ENCODE results near the gene ALPK1.
"Not testable (repeated sequence)": the region's sequence is repeated elsewhere in the genome, so short reads cannot be mapped to it uniquely, and the experiment has no call there.

The ALPK1 gene

GRCh38 chr4:112279025-112279881 lies 17.9 kb upstream of the ALPK1 start:
- Histone ChIP-seq H3K4me3 (ENCODE audit: low read depth, low read length) (no peak overlapping the region), H2AFZ (no peak overlapping the region), H3K79me2 (no peaks in the 10 kb centered on the region), H3K27me3 (ENCODE audit: control insufficient read depth, insufficient read depth, low read length) (no peaks in the 10 kb centered on the region), H3K4me1 (no peaks in the 10 kb centered on the region), H3K9me3 (ENCODE audit: control insufficient read depth, low read length) (no peaks in the 10 kb centered on the region), H3K36me3 (ENCODE audit: control insufficient read depth, insufficient read depth, low read length) (no peaks in the 10 kb centered on the region), H3K4me2 (ENCODE audit: low read length) (no peak overlapping the region), H3K9ac (no peak overlapping the region), H3K27ac (no peak overlapping the region)
- TF ChIP-seq, protein P1, sequence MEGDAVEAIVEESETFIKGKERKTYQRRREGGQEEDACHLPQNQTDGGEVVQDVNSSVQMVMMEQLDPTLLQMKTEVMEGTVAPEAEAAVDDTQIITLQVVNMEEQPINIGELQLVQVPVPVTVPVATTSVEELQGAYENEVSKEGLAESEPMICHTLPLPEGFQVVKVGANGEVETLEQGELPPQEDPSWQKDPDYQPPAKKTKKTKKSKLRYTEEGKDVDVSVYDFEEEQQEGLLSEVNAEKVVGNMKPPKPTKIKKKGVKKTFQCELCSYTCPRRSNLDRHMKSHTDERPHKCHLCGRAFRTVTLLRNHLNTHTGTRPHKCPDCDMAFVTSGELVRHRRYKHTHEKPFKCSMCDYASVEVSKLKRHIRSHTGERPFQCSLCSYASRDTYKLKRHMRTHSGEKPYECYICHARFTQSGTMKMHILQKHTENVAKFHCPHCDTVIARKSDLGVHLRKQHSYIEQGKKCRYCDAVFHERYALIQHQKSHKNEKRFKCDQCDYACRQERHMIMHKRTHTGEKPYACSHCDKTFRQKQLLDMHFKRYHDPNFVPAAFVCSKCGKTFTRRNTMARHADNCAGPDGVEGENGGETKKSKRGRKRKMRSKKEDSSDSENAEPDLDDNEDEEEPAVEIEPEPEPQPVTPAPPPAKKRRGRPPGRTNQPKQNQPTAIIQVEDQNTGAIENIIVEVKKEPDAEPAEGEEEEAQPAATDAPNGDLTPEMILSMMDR (IDR thresholded peaks at IDR 0.05) = no peak

GRCh38 chr4:112279882-112280315 lies 17.3 kb upstream of the ALPK1 start:
- Histone ChIP-seq H3K36me3 (ENCODE audit: control insufficient read depth, insufficient read depth, low read length) (no peaks in the 10 kb centered on the region), H3K4me3 (ENCODE audit: low read depth, low read length) (no peak overlapping the region), H3K27me3 (ENCODE audit: control insufficient read depth, insufficient read depth, low read length) (no peaks in the 10 kb centered on the region), H3K79me2 (no peaks in the 10 kb centered on the region), H3K9ac (no peak overlapping the region), H2AFZ (no peak overlapping the region), H3K4me1 (no peaks in the 10 kb centered on the region), H3K9me3 (ENCODE audit: control insufficient read depth, low read length) (no peaks in the 10 kb centered on the region), H3K4me2 (ENCODE audit: low read length) (no peak overlapping the region), H3K27ac (no peak overlapping the region)
- TF ChIP-seq, protein P1 (IDR thresholded peaks at IDR 0.05) = no peak

GRCh38 chr4:112280386-112281056 lies 16.6 kb upstream of the ALPK1 start:
- no peaks in the 10 kb centered on the region for H3K27me3 ChIP-seq (ENCODE audit: control insufficient read depth, insufficient read depth, low read length)
- no peaks in the 10 kb centered on the region for H3K9me3 ChIP-seq (ENCODE audit: control insufficient read depth, low read length)
- TF ChIP-seq, protein P1 (IDR thresholded peaks at IDR 0.05) = no peak
- no peaks in the 10 kb centered on the region for H3K4me1 ChIP-seq
- no peak overlapping the region for H3K4me3 ChIP-seq (ENCODE audit: low read depth, low read length)
- no peaks in the 10 kb centered on the region for H3K79me2 ChIP-seq
- H2AFZ ChIP-seq = no peak overlapping the region
- no peak overlapping the region for H3K27ac ChIP-seq
- no peak overlapping the region for H3K9ac ChIP-seq
- H3K4me2 ChIP-seq (ENCODE audit: low read length) = no peak overlapping the region
- no peaks in the 10 kb centered on the region for H3K36me3 ChIP-seq (ENCODE audit: control insufficient read depth, insufficient read depth, low read length)

- H3K79me2 ChIP-seq; H3K36me3 ChIP-seq (ENCODE audit: control insufficient read depth, insufficient read depth, low read length); H2AFZ ChIP-seq; H3K4me1 ChIP-seq; H3K9ac ChIP-seq; H3K27ac ChIP-seq; H3K27me3 ChIP-seq (ENCODE audit: control insufficient read depth, insufficient read depth, low read length); H3K9me3 ChIP-seq (ENCODE audit: control insufficient read depth, low read length); H3K4me2 ChIP-seq (ENCODE audit: low read length); H3K4me3 ChIP-seq (ENCODE audit: low read depth, low read length): not testable (repeated sequence)
Observed at GRCh38 chr4:112281895-112282398, 15.2 kb upstream of the ALPK1 start.

DNA sequence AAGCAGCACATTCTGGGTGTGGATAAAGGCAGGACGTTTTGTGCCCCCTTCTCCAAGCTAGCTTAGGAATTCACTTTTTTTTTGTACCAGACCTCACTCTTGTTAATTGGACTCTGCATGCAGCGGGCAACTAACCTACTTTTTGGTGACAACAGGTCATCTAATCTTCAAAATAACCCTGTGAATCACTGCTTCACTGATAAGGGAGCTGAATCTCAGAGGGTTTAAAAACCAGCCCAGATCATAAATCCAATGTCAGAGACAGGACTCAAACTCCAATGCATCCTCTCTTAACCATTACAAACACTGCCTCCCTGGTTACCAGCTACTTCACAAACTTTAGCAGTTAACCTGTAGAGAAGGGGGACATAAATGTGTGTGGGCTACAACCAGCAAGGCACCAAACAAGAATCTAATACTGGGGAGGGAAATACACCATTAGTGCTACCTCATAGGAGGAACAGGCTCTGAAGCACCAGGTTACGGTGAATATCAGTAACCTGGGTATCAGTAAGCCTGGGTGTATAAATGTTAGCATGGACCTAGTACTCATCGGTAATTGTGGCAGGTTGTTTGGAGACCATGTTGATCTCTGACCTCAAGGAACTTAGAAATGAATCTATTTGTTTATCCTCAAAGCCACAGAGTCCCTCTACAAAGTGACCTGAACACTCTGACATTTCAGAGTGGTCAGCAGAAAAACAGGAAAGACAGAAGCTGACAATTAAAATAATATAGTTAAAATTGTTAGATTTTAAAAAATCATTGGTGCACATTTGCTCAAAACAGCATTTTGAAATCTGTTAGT lies 14.1 kb upstream of the ALPK1 start:
- Histone ChIP-seq H3K4me1 (no peaks in the 10 kb centered on the region), H3K4me3 (ENCODE audit: low read depth, low read length) (no peak overlapping the region), H3K4me2 (ENCODE audit: low read length) (no peak overlapping the region), H3K9me3 (ENCODE audit: control insufficient read depth, low read length) (no peaks in the 10 kb centered on the region), H3K27ac (no peak overlapping the region), H2AFZ (no peak overlapping the region), H3K79me2 (no peaks in the 10 kb centered on the region), H3K9ac (no peak overlapping the region), H3K36me3 (ENCODE audit: control insufficient read depth, insufficient read depth, low read length) (no peaks in the 10 kb centered on the region), H3K27me3 (ENCODE audit: control insufficient read depth, insufficient read depth, low read length) (no peaks in the 10 kb centered on the region)
- TF ChIP-seq, protein P1 (IDR thresholded peaks at IDR 0.05) = no peak

Data from parathyroid adenoma (tissue), 2 donors.